Cardiac fibroblast (primary cell): ENCODE measurements around the gene GABBR1.
"Not testable (repeated sequence)": the region's sequence is repeated elsewhere in the genome, so short reads cannot be mapped to it uniquely, and the experiment has no call there.

ENCODE experiments used
- DNase-seq, 2 donors: peaks; one replicate each; pipeline versions ENCODE4 v3.0.0 to v3.0.0-alpha.2; 2010; ENCODE audit warnings: low read depth in 2 of 2
- H3K4me3 ChIP-seq, 2 donors: replicated peaks in 1 of 2; 1 replicate in 1 of 2; 2 replicates in 1 of 2; pipeline ENCODE4 v1.5.1; 2011; ENCODE audit warnings: low read depth in 2 of 2, low read length in 2 of 2, mild to moderate bottlenecking in 2 of 2, moderate library complexity in 1 of 2
- CTCF ChIP-seq: IDR thresholded peaks from one replicate; pipeline ENCODE4 v1.5.1; 2011; ENCODE audit warnings: low read depth, mild to moderate bottlenecking, low read length, inconsistent platforms

GABBR1 gene

GRCh38 chr6:29676981-29677601, 44.1 kb upstream of the GABBR1 start:
- peak; percentile 15 to 64 for DNase-seq

GRCh38 chr6:29675561-29675960, 42.6 kb upstream of the GABBR1 start:
- DNase-seq: no peak
- no peak overlapping the region for H3K4me3 ChIP-seq
- no peak for TF ChIP-seq CTCF

More at GRCh38 chr6:29676981-29677601, 44.1 kb upstream of the GABBR1 start:
- no peak for TF ChIP-seq CTCF
- H3K4me3 ChIP-seq: no peak overlapping the region

- no peak overlapping the region for H3K4me3 ChIP-seq
- TF ChIP-seq CTCF: no peak
- DNase-seq: no peak
Measured at GRCh38 chr6:29674008-29674407, 41.0 kb upstream of the GABBR1 start.

- H3K4me3 ChIP-seq: no peak overlapping the region
- DNase-seq: no peak
- TF ChIP-seq CTCF: no peak
Measured at GRCh38 chr6:29673161-29673560, 40.2 kb upstream of the GABBR1 start.

- DNase-seq, H3K4me3 ChIP-seq: not testable (repeated sequence)
Measured at GRCh38 chr6:29672116-29672515, 39.1 kb upstream of the GABBR1 start.

- no peak for TF ChIP-seq CTCF
- no peak for DNase-seq
- H3K4me3 ChIP-seq: no peak overlapping the region
Measured at GRCh38 chr6:29671026-29671425, 38.0 kb upstream of the GABBR1 start.

GRCh38 chr6:29667158-29667557, 34.2 kb upstream of the GABBR1 start:
- H3K4me3 ChIP-seq: no peak overlapping the region
- DNase-seq: no peak
- no peak for TF ChIP-seq CTCF
